GM12878 (cell line): Measurements from ENCODE around the gene SLC6A15. TPM values are rescaled to one million over a fixed set of nuclear protein-coding genes. Genes with fewer than 3 reads are reported as not detected.

Source experiments
- ATAC-seq: fragments of 200-7000 bp; cut with Tn5 transposase; 3 replicates; pipeline ENCODE4 v1.9.1; 2020; ENCODE audit warnings: mild to moderate bottlenecking, moderate library complexity
- BruUV-seq: library from RNA; stranded (reverse); fragments of 400-500 nt; replicated peaks from 2 replicates; lab custom pipeline; 2021; lab: Mats Ljungman, UMichigan
- CTCF ChIA-PET: fragments of 300-600 bp; sonication (Branson Sonifier 250); formaldehyde crosslinking; extraction: SDS; loops from one replicate; lab custom pipeline; 2021; ENCODE audit warnings: inconsistent platforms; lab: Yijun Ruan, JAX
- POLR2A ChIA-PET: fragments of 350-600 bp; formaldehyde crosslinking; extraction: SDS; loops from one replicate; lab custom pipeline; 2021; ENCODE audit warnings: inconsistent platforms; lab: Charles Lee
- RAD21 ChIA-PET: fragments of 300-600 bp; sonication (Branson Sonifier 250); formaldehyde crosslinking; loops from one replicate; lab custom pipeline; 2023; ENCODE audit warnings: antibody characterized with exemption; ENCODE audit not compliant: unreplicated experiment; lab: Charles Lee
- SMC1A ChIA-PET: fragments of 300-600 bp; sonication (Branson Sonifier 250); formaldehyde crosslinking; loops from one replicate; lab custom pipeline; 2023; ENCODE audit not compliant: unreplicated experiment, uncharacterized antibody; lab: Charles Lee
- DNase-seq: peaks from one replicate; pipeline ENCODE4 v3.0.0-alpha.2; 2011; ENCODE audit warnings: low read depth, low spot score
- FAIRE-seq: peaks from 3 replicates; lab custom pipeline; 2011; peaks lifted over from hg19 to GRCh38; lab: Jason Lieb, UNC
- H2AFZ ChIP-seq: 2 replicates; pipeline ENCODE4 v1.6.0; 2011; ENCODE audit warnings: low read depth, low read length, control low read depth; ENCODE audit not compliant: control insufficient read depth
- H3K27ac ChIP-seq: 2 replicates; pipeline ENCODE4 v1.5.1; 2011; ENCODE audit warnings: control low read depth; ENCODE audit not compliant: control insufficient read depth, insufficient read depth
- H3K27me3 ChIP-seq, 2 experiments: replicated peaks in 1 of 2; 2 replicates each; pipeline versions ENCODE4 v1.6.0 to v1.6.1; 2011; ENCODE audit warnings: low read length in 1 of 2; ENCODE audit not compliant: control insufficient read depth in 2 of 2, insufficient read depth in 2 of 2
- H3K36me3 ChIP-seq, 2 experiments: 2 replicates each; pipeline ENCODE4 v1.5.1; 2011; ENCODE audit warnings: low read length in 1 of 2; ENCODE audit not compliant: control insufficient read depth in 2 of 2, insufficient read depth in 2 of 2
- H3K4me1 ChIP-seq: 2 replicates; pipeline ENCODE4 v1.6.1; 2011; ENCODE audit warnings: mild to moderate bottlenecking, low read length, moderate library complexity, mixed read lengths; ENCODE audit not compliant: control insufficient read depth, insufficient read depth
- H3K4me2 ChIP-seq: 2 replicates; pipeline ENCODE4 v1.6.0; 2011; ENCODE audit warnings: control low read depth; ENCODE audit not compliant: control insufficient read depth, insufficient read depth
- H3K4me3 ChIP-seq: fragments of 200-600 bp; sonication (generic); 2 replicates; pipeline ENCODE4 v1.5.1; 2016
- H3K79me2 ChIP-seq: 2 replicates; pipeline ENCODE4 v1.6.0; 2011; ENCODE audit warnings: low read length; ENCODE audit not compliant: control insufficient read depth, insufficient read depth
- H3K9ac ChIP-seq: 2 replicates; pipeline ENCODE4 v1.8.0; 2011; ENCODE audit warnings: low read length, control low read depth, mixed read lengths; ENCODE audit not compliant: control insufficient read depth, insufficient read depth
- H3K9me3 ChIP-seq: replicated peaks from 3 replicates; pipeline ENCODE4 v1.5.1; 2011; ENCODE audit warnings: mild to moderate bottlenecking, low read length; ENCODE audit not compliant: control insufficient read depth, insufficient read depth
- H4K20me1 ChIP-seq: 2 replicates; pipeline ENCODE4 v1.6.0; 2011; ENCODE audit not compliant: control insufficient read depth, insufficient read depth
- BMI1 ChIP-seq: fragments of 450-650 bp; IDR thresholded peaks from 2 replicates; pipeline ENCODE4 v1.6.1; 2016; ENCODE audit warnings: mild to moderate bottlenecking, moderate library complexity, borderline replicate concordance
- CREM ChIP-seq: IDR thresholded peaks from 2 replicates; pipeline ENCODE4 v1.6.1; 2014; ENCODE audit warnings: antibody characterized with exemption, low read depth
- CTCF ChIP-seq, 3 experiments: IDR thresholded peaks in 2 of 3; conservative IDR thresholded peaks in 1 of 3; 2 replicates each; pipeline ENCODE4 v1.5.1; 2011; ENCODE audit warnings: low read depth in 3 of 3, low read length in 3 of 3, mild to moderate bottlenecking in 3 of 3, control low read depth in 2 of 3, moderate library complexity in 2 of 3, inconsistent platforms in 1 of 3, mixed read lengths in 1 of 3; ENCODE audit not compliant: control insufficient read depth in 2 of 3, insufficient read depth in 1 of 3; ENCODE audit errors: extremely low read depth in 1 of 3
- EED ChIP-seq: sonication (generic); IDR thresholded peaks from 2 replicates; pipeline ENCODE4 v1.6.1; 2016; ENCODE audit warnings: antibody characterized with exemption, low read depth
- HDAC6 ChIP-seq: fragments of 200-600 bp; sonication (generic); IDR thresholded peaks from one replicate; pipeline ENCODE4 v1.8.0; 2017; ENCODE audit warnings: antibody characterized with exemption; ENCODE audit not compliant: unreplicated experiment
- HDGF ChIP-seq: fragments of 450-650 bp; IDR thresholded peaks from 2 replicates; pipeline ENCODE4 v1.6.1; 2016; ENCODE audit warnings: antibody characterized with exemption
- IKZF2 ChIP-seq, 2 experiments: fragments of 450-650 bp; IDR thresholded peaks; 2 replicates each; pipeline ENCODE4 v1.6.1; 2017; ENCODE audit warnings: mild to moderate bottlenecking in 2 of 2, moderate library complexity in 2 of 2
- MYC ChIP-seq: IDR thresholded peaks from 2 replicates; pipeline ENCODE4 v1.6.1; 2011; ENCODE audit warnings: mild to moderate bottlenecking, low read length, moderate library complexity, inconsistent platforms; ENCODE audit not compliant: insufficient read depth, insufficient replicate concordance, insufficient read length, severe bottlenecking
- NFYA ChIP-seq: IDR thresholded peaks from 2 replicates; pipeline ENCODE4 v1.6.1; 2011; ENCODE audit warnings: low read depth, mild to moderate bottlenecking, low read length, improper control_type of control experiment, borderline replicate concordance
- NRF1 ChIP-seq: conservative IDR thresholded peaks from 2 replicates; pipeline ENCODE4 v1.6.1; 2011; ENCODE audit warnings: mild to moderate bottlenecking, low read depth, low read length, improper control_type of control experiment
- PAX8 ChIP-seq: fragments of 450-650 bp; IDR thresholded peaks from 2 replicates; pipeline ENCODE4 v1.6.1; 2017; ENCODE audit warnings: mild to moderate bottlenecking, moderate library complexity
- POLR2A ChIP-seq: IDR thresholded peaks from 2 replicates; pipeline ENCODE4 v1.6.1; 2011; ENCODE audit warnings: low read depth, mild to moderate bottlenecking, low read length
- RAD21 ChIP-seq: IDR thresholded peaks from 2 replicates; pipeline ENCODE4 v1.6.1; 2011; ENCODE audit warnings: mild to moderate bottlenecking, low read depth, low read length, moderate library complexity; ENCODE audit not compliant: insufficient read depth
- SIX5 ChIP-seq: IDR thresholded peaks from 2 replicates; pipeline ENCODE4 v1.6.1; 2011; ENCODE audit warnings: mild to moderate bottlenecking, low read depth, low read length, moderate library complexity; ENCODE audit not compliant: severe bottlenecking
- SP1 ChIP-seq: IDR thresholded peaks from one replicate; pipeline ENCODE4 v1.6.1; 2011; ENCODE audit warnings: low read depth, low read length
- TCF3 ChIP-seq: IDR thresholded peaks from 2 replicates; pipeline ENCODE4 v1.6.1; 2012; ENCODE audit warnings: low read depth, mild to moderate bottlenecking, low read length, borderline replicate concordance; ENCODE audit not compliant: insufficient read depth
- ZBED1 ChIP-seq: IDR thresholded peaks from 2 replicates; pipeline ENCODE4 v1.6.1; 2016; ENCODE audit warnings: borderline replicate concordance
- ZBTB40 ChIP-seq: fragments of 450-650 bp; IDR thresholded peaks from 2 replicates; pipeline ENCODE4 v1.6.1; 2016; ENCODE audit warnings: mild to moderate bottlenecking, moderate library complexity, borderline replicate concordance
- WGBS: methylation state at CpG from one replicate; pipeline ENCODE4 v1.1.6; 2016; ENCODE audit warnings: low lambda C conversion rate; ENCODE audit not compliant: insufficient replicate concordance, insufficient coverage; ENCODE audit errors: missing lambda C conversion rate; 5-methylcytosine and 5-hydroxymethylcytosine counted together
- in situ Hi-C: fragments of 300-500 bp; cut with MboI; formaldehyde crosslinking; loops from 9 replicates; pipeline ENCODE4 v1.14.3; 2018; ENCODE audit warnings: mixed read lengths
- intact Hi-C: fragments of 100-400 bp; cut with micrococcal nuclease; formaldehyde crosslinking; loops from one replicate; pipeline ENCODE4 v1.14.2; 2022; ENCODE audit not compliant: unreplicated experiment
- polyA plus RNA-seq, 11 experiments: library from polyadenylated mRNA; depleted of rRNA in 4 of 11; unstranded in 6 of 11; stranded (reverse) in 5 of 11; fragments of >200 nt; fragmentation: Nextera tagmentation in 4 of 11; fragmentation: Illumina TruSeq in 1 of 11; extraction: Ambion mirVana in 4 of 11; extraction: Trizol in 1 of 11; gene quantifications; 1 replicate in 1 of 11; 2 replicates in 10 of 11; pipeline versions ENCODE4 v1.2.1 to v1.2.3, GENCODE V29; 2011 to 2016; ENCODE audit warnings: inconsistent platforms in 2 of 11, missing spikeins in 2 of 11, low read depth in 1 of 11
- total RNA-seq, 4 experiments: library from RNA; depleted of rRNA in 3 of 4; stranded (reverse); fragments of >200 nt in 3 of 4; fragmentation: Illumina TruSeq in 1 of 4; extraction: Trizol in 1 of 4; gene quantifications; 2 replicates each; pipeline versions ENCODE4 v1.2.1 to v1.2.3, GENCODE V29; 2013 to 2021

SLC6A15 gene
- total and polyA plus RNA-seq, 10 of the 15 experiments (the other 5 are each of a cell fraction or from before 2014, with no cell fraction given) = 0.04 TPM; not detected in 9

GRCh38 chr12:84937415-84937814 lies 24.8 kb upstream of the SLC6A15 start:
- ChIA-PET POLR2A (no interaction called here), CTCF (no interaction called here), SMC1A (no interaction called here), RAD21 (no interaction called here)
- no peak overlapping the region for H3K9ac ChIP-seq
- no peaks in the 10 kb centered on the region for H4K20me1 ChIP-seq
- H3K27ac ChIP-seq = no peak overlapping the region
- no peak for ATAC-seq
- TF ChIP-seq POLR2A (no peak), CREM (no peak), BMI1 (no peak), PAX8 (no peak), SP1 (no peak), CTCF (IDR thresholded peaks at IDR 0.05 in 2 of 3, conservative IDR thresholded peaks at IDR 0.05 in 1 of 3; ENCODE audit: control insufficient read depth in 2 of 3, extremely low read depth in 1 of 3, insufficient read depth in 1 of 3, low read depth in 3 of 3, low read length in 3 of 3) (no peak), MYC (no peak), IKZF2 (IDR thresholded peaks at IDR 0.05) (no peak), HDAC6 (no peak), RAD21 (no peak), EED (no peak), SIX5 (no peak), NRF1 (no peak), ZBTB40 (no peak), NFYA (no peak), TCF3 (no peak), ZBED1 (no peak), HDGF (no peak)
- no peaks in the 10 kb centered on the region for H3K27me3 ChIP-seq
- DNase-seq = no peak
- H3K79me2 ChIP-seq = no peaks in the 10 kb centered on the region
- FAIRE-seq = no peak
- no peak overlapping the region for H2AFZ ChIP-seq
- intact Hi-C loops (no loop called here), in situ Hi-C loops (no loop called here)
- 11% methylated on average over 3 of the region's 3 CpGs for WGBS
- H3K4me3 ChIP-seq = no peak overlapping the region
- H3K9me3 ChIP-seq = no peaks in the 10 kb centered on the region
- no peaks in the 10 kb centered on the region for H3K36me3 ChIP-seq
- no peaks in the 10 kb centered on the region for H3K4me1 ChIP-seq
- BruUV-seq = no TSS peak
- H3K4me2 ChIP-seq = no peak overlapping the region
